GM12891 (cell line): ENCODE measurements around the gene PCYOX1L.

ENCODE experiments used
- DNase-seq: peaks from one replicate; pipeline ENCODE4 v3.0.0; 2011; ENCODE audit warnings: low spot score; ENCODE audit not compliant: insufficient read length
- FAIRE-seq: peaks from 2 replicates; lab custom pipeline; 2011; peaks lifted over from hg19 to GRCh38; lab: Jason Lieb, UNC
- PAX5 ChIP-seq: IDR thresholded peaks from 2 replicates; pipeline ENCODE4 v1.6.1; 2011; ENCODE audit warnings: low read length, moderate library complexity, mild to moderate bottlenecking; ENCODE audit not compliant: insufficient read depth, severe bottlenecking
- POLR2A ChIP-seq: IDR thresholded peaks from 2 replicates; pipeline ENCODE4 v1.6.1; 2011; ENCODE audit warnings: low read depth, low read length, control low read depth
- POLR2AphosphoS5 ChIP-seq: IDR thresholded peaks from 2 replicates; pipeline ENCODE4 v1.6.1; 2011; ENCODE audit warnings: low read depth, low read length, control low read depth
- POU2F2 ChIP-seq: IDR thresholded peaks from 2 replicates; pipeline ENCODE4 v1.6.1; 2011; ENCODE audit warnings: low read depth, mild to moderate bottlenecking, control low read depth, low read length, moderate library complexity
- SPI1 ChIP-seq: IDR thresholded peaks from 2 replicates; pipeline ENCODE4 v1.6.1; 2011; ENCODE audit warnings: low read depth, low read length, control low read depth
- TAF1 ChIP-seq: IDR thresholded peaks from 2 replicates; pipeline ENCODE4 v1.6.1; 2011; ENCODE audit warnings: low read depth, low read length, control low read depth

The PCYOX1L gene

GRCh38 chr5:149410721-149411432 is 53.0 kb downstream of the PCYOX1L start:
- FAIRE-seq (no peak), DNase-seq (no peak)

GRCh38 chr5:149411738-149412519 is 54.1 kb downstream of the PCYOX1L start:
- TF ChIP-seq PAX5, result no peak
- no peak for TF ChIP-seq POLR2A
- no peak for TF ChIP-seq POLR2AphosphoS5
- TF ChIP-seq POU2F2, result no peak
- TF ChIP-seq SPI1, result no peak
- TF ChIP-seq TAF1, result no peak
- DNase-seq (no peak), FAIRE-seq (no peak)

More at GRCh38 chr5:149410721-149411432, 53.0 kb downstream of the PCYOX1L start:
- TF ChIP-seq TAF1, result no peak
- TF ChIP-seq POU2F2, result no peak
- TF ChIP-seq POLR2AphosphoS5, result no peak
- TF ChIP-seq POLR2A, result no peak
- TF ChIP-seq PAX5, result no peak
- no peak for TF ChIP-seq SPI1

DNA sequence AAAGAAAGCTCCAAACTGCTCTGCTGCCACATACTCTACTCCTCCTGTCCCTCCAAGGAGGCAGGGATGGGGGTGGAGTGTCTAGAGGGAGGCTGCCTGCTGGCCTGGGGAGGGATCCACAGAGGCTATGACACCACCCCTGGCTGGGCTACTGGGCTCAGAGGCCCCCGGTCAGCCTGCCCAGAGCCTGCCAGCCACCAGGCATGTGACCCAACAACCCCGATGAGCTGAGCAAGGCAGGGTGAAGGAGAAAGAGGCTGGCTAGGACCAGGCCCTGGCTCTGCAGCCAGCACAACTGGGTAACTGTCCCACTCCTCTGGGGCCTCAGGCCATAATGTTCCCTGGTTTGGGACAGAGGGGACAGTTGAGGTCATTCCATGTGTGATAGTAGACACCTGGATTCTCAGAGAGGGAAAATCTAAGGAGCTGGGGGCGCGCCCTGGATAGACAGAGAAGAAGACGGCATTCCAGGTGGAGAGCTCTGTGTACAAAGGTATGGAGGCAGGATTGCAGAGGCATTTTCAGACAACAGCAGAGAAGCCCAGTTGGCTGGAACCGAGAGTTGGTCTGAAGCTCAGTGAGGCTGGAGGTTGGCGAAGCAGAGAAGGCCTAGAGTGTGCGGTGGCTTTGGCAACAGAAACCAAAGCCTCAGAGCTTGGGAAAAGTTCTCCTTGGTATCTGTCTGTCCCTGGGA is 55.1 kb downstream of the PCYOX1L start:
- FAIRE-seq, result no peak
- DNase-seq, result no peak
- TF ChIP-seq POLR2AphosphoS5 (no peak), SPI1 (no peak), POU2F2 (no peak), POLR2A (no peak), TAF1 (no peak), PAX5 (no peak)

DNA sequence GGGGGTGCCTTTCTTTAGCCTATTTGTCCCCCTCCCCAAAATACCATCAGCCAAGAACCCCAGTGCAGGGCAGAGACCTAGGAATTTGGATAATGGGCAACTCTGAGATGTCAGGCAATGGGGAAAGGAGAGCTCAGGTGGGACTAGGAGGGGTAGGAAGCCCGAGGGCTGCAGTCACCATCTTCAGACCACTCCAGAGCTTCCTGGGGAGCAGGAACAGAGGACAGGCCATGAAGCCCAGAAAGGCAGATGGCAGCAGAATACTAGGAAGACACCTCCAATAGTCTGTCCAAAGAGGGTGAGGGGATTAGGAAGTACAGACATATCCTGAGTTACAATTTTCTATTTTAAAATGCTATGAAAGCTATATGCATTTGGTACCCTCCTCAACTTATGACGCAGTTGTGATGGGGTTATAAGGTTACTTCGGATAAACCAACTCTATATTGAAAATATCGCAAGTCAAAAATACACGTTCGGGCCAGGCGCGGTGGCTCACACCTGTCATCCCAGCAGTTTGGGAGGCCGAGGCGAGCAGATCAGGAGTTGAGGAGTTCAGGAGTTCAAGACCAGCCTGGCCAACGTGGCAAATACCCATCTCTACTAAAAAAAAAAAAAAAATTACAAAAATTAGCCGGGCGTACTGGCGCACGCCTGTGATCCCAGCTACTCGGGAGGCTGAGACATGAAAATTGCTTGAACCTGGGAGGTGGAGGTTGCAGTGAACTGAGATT is 55.8 kb downstream of the PCYOX1L start:
- no peak for DNase-seq
- no peak for FAIRE-seq
- TF ChIP-seq SPI1 (no peak), POLR2AphosphoS5 (no peak), POLR2A (no peak), PAX5 (no peak), TAF1 (no peak), POU2F2 (no peak)

DNA sequence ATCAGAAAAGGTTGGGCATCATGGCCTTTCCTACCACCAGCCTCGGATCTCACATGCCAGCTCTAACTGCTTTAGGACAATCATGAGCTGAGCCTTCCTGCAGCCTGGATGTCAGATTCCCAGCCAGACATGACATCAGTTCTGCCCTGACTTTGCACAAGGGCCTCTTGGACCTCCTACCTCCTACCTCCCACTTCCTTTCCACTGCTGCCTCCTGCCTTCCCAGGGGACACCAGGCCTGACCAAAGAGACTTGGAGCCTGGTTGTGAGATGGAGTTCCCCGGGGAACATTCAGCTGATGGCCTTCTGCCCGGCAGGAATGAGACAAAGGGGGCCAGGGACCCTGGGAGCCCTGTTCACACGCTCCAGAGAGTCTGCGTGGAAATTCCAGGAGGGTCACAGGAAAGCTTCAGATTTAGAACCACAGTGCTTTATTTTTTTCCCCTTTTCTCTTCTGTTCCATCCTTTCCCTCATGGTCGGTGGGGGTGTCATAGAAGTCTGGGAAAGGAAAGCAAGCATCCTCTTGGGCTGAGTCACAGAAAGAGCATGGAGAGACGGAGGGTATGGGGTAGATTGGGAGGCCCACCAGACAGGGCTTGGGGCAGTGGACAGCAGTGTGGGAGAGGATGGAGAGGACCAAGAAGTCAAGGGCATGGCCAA is 56.7 kb downstream of the PCYOX1L start:
- FAIRE-seq (no peak), DNase-seq (no peak)
- no peak for TF ChIP-seq PAX5
- no peak for TF ChIP-seq SPI1
- no peak for TF ChIP-seq POU2F2
- no peak for TF ChIP-seq POLR2AphosphoS5
- TF ChIP-seq POLR2A, result no peak
- no peak for TF ChIP-seq TAF1

GRCh38 chr5:149415066-149415967 is 57.5 kb downstream of the PCYOX1L start:
- FAIRE-seq (no peak), DNase-seq (no peak)
- TF ChIP-seq POLR2A, result no peak
- TF ChIP-seq SPI1, result no peak
- no peak for TF ChIP-seq TAF1

GRCh38 chr5:149416987-149417710 is 59.3 kb downstream of the PCYOX1L start:
- TF ChIP-seq TAF1 (no peak), SPI1 (no peak), PAX5 (no peak), POLR2AphosphoS5 (no peak), POLR2A (no peak)
- FAIRE-seq, result no peak
- no peak for DNase-seq

DNA sequence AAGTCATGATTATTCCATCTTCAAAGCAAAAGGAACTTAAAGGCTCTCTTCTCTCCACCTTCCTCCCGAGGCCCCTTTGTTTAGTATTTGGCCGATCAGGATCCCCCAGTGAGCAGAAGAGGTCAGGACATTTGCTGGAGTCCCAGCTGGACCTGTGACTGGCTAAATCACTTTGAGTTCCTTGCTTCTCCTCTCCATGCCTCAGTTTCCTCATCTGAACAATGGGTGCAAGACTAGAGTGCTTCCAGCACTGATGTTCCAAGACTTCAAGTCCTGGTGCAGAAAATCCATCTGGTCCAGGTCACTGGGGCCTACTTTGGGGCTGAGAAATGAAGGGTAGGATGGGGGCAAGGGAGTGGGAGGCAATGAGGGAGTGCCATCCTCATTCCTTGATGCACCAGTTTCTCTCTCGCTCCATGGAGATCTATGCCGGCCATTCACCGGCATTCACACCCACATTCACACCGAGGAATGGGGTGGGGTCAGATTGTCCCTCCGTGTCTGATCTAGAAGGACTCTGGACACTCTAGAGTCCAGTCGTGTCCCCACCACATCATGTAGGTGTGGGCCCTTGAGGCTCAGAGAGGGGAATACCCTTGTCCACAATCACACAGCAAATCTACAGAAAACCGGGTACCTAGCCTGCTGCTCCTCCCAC is 60.0 kb downstream of the PCYOX1L start:
- TF ChIP-seq PAX5 (no peak), POU2F2 (no peak), POLR2A (no peak), SPI1 (no peak), POLR2AphosphoS5 (no peak), TAF1 (no peak)
- DNase-seq (no peak), FAIRE-seq (no peak)
